NB4 (cell line): ENCODE measurements around the gene TRMT2A.

Experiments
- POLR2A ChIP-seq: IDR thresholded peaks from 2 replicates; pipeline ENCODE4 v1.6.1; 2011; ENCODE audit warnings: mild to moderate bottlenecking; ENCODE audit not compliant: insufficient read length; ENCODE audit errors: extremely low read depth
- TF ChIP-seq, protein P1 (sequence below): IDR thresholded peaks from one replicate; pipeline ENCODE4 v1.5.1; 2012; ENCODE audit warnings: low read depth, low read length

DNA sequence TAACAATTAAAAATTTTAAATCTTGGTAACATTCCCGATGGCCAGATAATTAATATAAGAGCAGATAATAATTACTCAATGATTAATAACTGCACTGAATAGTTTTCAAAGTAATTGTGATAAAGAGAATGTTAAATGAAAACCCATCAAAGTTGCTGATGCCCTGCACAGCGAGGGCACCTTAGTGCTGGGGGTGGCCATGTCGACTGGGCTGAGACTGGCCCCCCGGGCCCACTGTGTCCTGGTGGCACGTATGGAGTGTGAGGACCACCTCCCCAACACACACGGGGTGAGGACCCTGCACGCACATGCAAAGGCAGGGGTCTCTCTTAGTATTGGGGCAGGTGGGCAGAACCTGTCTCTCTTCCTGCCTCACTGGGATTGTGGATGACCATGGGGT lies 48.9 kb upstream of the TRMT2A start:
- no peak for TF ChIP-seq POLR2A
- TF ChIP-seq, protein P1, sequence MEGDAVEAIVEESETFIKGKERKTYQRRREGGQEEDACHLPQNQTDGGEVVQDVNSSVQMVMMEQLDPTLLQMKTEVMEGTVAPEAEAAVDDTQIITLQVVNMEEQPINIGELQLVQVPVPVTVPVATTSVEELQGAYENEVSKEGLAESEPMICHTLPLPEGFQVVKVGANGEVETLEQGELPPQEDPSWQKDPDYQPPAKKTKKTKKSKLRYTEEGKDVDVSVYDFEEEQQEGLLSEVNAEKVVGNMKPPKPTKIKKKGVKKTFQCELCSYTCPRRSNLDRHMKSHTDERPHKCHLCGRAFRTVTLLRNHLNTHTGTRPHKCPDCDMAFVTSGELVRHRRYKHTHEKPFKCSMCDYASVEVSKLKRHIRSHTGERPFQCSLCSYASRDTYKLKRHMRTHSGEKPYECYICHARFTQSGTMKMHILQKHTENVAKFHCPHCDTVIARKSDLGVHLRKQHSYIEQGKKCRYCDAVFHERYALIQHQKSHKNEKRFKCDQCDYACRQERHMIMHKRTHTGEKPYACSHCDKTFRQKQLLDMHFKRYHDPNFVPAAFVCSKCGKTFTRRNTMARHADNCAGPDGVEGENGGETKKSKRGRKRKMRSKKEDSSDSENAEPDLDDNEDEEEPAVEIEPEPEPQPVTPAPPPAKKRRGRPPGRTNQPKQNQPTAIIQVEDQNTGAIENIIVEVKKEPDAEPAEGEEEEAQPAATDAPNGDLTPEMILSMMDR = no peak
